ENCODE results near the gene NAA50.
A peak's percentile ranks its signal among the peaks of the same experiment; 100 is the strongest.

DNA sequence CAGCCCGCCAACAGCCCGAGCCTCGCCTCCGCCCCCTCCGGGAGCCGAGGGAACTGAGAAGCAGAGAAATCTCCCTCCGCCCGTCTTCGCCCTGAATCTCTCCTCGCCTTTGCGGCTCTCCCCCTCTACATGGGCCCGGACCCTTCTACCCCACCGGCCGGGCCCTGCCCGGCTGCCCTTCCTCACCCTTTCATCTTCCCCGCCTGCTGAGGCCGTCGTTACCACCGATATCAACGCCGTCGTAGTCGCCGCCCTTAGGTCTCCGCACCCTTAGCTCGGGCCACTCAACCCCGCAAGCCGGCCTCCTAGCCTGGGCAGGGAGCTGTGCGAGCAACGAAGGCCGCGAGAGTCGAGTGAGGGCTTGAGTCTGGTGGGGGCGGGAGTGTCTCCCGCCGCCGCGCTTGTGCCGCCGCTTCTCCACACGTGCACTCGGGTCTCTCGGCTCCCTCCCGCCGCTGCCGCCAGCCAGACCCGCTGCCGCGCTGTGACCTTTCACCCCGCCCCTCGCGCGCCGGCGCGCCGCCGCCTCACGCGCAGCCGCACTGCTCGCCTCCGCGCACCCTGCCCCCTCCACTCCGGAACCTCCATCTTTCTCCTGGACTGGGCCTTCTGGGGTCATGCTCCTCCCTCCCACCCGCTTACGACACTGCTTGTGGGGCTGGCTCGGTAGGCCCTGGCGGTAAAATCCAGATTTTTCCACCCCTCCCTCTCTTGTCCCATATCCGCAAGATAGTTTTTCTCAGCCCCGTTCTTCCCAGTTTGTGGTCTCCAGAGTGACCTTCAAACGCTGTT lies at the start of gene NAA50:
- no peak for TF ChIP-seq POLR2A (IDR thresholded peaks at IDR 0.05)
- TF ChIP-seq, protein P1, sequence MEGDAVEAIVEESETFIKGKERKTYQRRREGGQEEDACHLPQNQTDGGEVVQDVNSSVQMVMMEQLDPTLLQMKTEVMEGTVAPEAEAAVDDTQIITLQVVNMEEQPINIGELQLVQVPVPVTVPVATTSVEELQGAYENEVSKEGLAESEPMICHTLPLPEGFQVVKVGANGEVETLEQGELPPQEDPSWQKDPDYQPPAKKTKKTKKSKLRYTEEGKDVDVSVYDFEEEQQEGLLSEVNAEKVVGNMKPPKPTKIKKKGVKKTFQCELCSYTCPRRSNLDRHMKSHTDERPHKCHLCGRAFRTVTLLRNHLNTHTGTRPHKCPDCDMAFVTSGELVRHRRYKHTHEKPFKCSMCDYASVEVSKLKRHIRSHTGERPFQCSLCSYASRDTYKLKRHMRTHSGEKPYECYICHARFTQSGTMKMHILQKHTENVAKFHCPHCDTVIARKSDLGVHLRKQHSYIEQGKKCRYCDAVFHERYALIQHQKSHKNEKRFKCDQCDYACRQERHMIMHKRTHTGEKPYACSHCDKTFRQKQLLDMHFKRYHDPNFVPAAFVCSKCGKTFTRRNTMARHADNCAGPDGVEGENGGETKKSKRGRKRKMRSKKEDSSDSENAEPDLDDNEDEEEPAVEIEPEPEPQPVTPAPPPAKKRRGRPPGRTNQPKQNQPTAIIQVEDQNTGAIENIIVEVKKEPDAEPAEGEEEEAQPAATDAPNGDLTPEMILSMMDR (IDR thresholded peaks at IDR 0.05): no peak
- TF ChIP-seq POLR2AphosphoS5 (IDR thresholded peaks at IDR 0.05): peak in 2 of 3 donors; percentile 63 to 80

Data from stomach (tissue), 4 donors.